OCI-LY7 (cell line): ENCODE results near the gene YIPF4. TPM values are rescaled to one million over a fixed set of nuclear protein-coding genes. Genes with fewer than 3 reads are reported as not detected.
"Not testable (repeated sequence)": the region's sequence is repeated elsewhere in the genome, so short reads cannot be mapped to it uniquely, and the experiment has no call there.

Source experiments
- BruUV-seq: library from RNA; stranded (reverse); fragments of 400-500 nt; replicated peaks from 2 replicates; lab custom pipeline; 2021; lab: Mats Ljungman, UMichigan
- CTCF ChIA-PET: fragments of 300-600 bp; sonication (Branson Sonifier 250); formaldehyde crosslinking; loops from one replicate; lab custom pipeline; 2022; ENCODE audit warnings: antibody characterized with exemption; ENCODE audit not compliant: unreplicated experiment; lab: Charles Lee
- POLR2A ChIA-PET: fragments of 300-600 bp; sonication (Branson Sonifier 250); formaldehyde crosslinking; loops from one replicate; lab custom pipeline; 2022; ENCODE audit warnings: antibody characterized with exemption; lab: Charles Lee
- DNase-seq: peaks from one replicate; pipeline ENCODE4 v3.0.0-alpha.2; 2015; ENCODE audit warnings: low spot score
- H2AFZ ChIP-seq: fragments of 200-600 bp; sonication (generic), shearing (Covaris generic); 2 replicates; pipeline ENCODE4 v1.6.1; 2014; ENCODE audit warnings: mild to moderate bottlenecking, antibody characterized with exemption, low read length, moderate library complexity
- H3K27ac ChIP-seq: fragments of 200-600 bp; sonication (generic); 2 replicates; pipeline ENCODE4 v1.5.1; 2014; ENCODE audit warnings: mixed run types, low read depth, mild to moderate bottlenecking, moderate library complexity, low read length, inconsistent platforms; ENCODE audit not compliant: poor library complexity, severe bottlenecking
- H3K36me3 ChIP-seq: fragments of 200-600 bp; sonication (generic); 2 replicates; pipeline ENCODE4 v1.6.1; 2014; ENCODE audit warnings: mild to moderate bottlenecking, antibody characterized with exemption, low read length, moderate library complexity, mixed read lengths; ENCODE audit not compliant: insufficient read depth
- H3K4me1 ChIP-seq: fragments of 200-600 bp; sonication (generic); 2 replicates; pipeline ENCODE4 v1.5.1; 2014; ENCODE audit warnings: mild to moderate bottlenecking, low read length; ENCODE audit not compliant: insufficient read depth, poor library complexity, severe bottlenecking
- H3K4me2 ChIP-seq: fragments of 200-600 bp; sonication (generic); 2 replicates; pipeline ENCODE4 v1.6.1; 2014; ENCODE audit warnings: mild to moderate bottlenecking, low read length
- H3K4me3 ChIP-seq: fragments of 200-600 bp; sonication (generic); 2 replicates; pipeline ENCODE4 v1.5.1; 2014; ENCODE audit warnings: mild to moderate bottlenecking, low read depth, low read length; ENCODE audit not compliant: poor library complexity, severe bottlenecking
- H3K79me2 ChIP-seq: fragments of 200-600 bp; sonication (generic); 2 replicates; pipeline ENCODE4 v1.6.1; 2016; ENCODE audit warnings: low read depth, mild to moderate bottlenecking, low read length, moderate library complexity, mixed read lengths; ENCODE audit not compliant: insufficient read depth
- H3K9me2 ChIP-seq: fragments of 200-600 bp; sonication (generic); 2 replicates; pipeline ENCODE4 v1.6.1; 2016; ENCODE audit warnings: mild to moderate bottlenecking, low read length, mixed read lengths; ENCODE audit not compliant: insufficient read depth
- H3K9me3 ChIP-seq: fragments of 200-600 bp; sonication (generic); 2 replicates; pipeline ENCODE4 v1.6.1; 2014; ENCODE audit warnings: mild to moderate bottlenecking, mixed run types, low read length, mixed read lengths
- H4K20me1 ChIP-seq: fragments of 200-600 bp; sonication (generic); 2 replicates; pipeline ENCODE4 v1.6.1; 2014; ENCODE audit warnings: mild to moderate bottlenecking, antibody characterized with exemption, low read length, moderate library complexity, mixed read lengths; ENCODE audit not compliant: insufficient read depth
- CTCF ChIP-seq: fragments of 200-600 bp; sonication (generic); conservative IDR thresholded peaks from 2 replicates; pipeline ENCODE4 v1.5.1; 2014; ENCODE audit warnings: mild to moderate bottlenecking, antibody characterized with exemption, low read length, moderate library complexity, mixed read lengths
- EZH2phosphoT487 ChIP-seq: fragments of 200-600 bp; sonication (generic); IDR thresholded peaks from 2 replicates; pipeline ENCODE4 v1.6.1; 2018; ENCODE audit warnings: low read depth, borderline replicate concordance, mild to moderate bottlenecking, mixed run types, antibody characterized with exemption, low read length, moderate library complexity, mixed read lengths
- intact Hi-C: fragments of 100-400 bp; cut with micrococcal nuclease; formaldehyde crosslinking; loops from one replicate; pipeline ENCODE4 v1.10.0; 2022; ENCODE audit not compliant: unreplicated experiment
- total RNA-seq, 2 experiments: library from RNA; depleted of rRNA in 1 of 2; stranded (reverse); fragments of >200 nt in 1 of 2; shearing (Covaris generic) in 1 of 2; gene quantifications; 2 replicates each; pipeline ENCODE4 v1.2.3, GENCODE V29; 2014 to 2022

The YIPF4 gene
- total RNA-seq, 2 experiments from 2014 or later: 8.6 to 29.6 TPM

- no peak for DNase-seq
- Histone ChIP-seq H4K20me1 (no peaks in the 10 kb centered on the region), H3K9me2 (no peaks in the 10 kb centered on the region), H3K27ac (no peak overlapping the region), H3K4me1 (no peaks in the 10 kb centered on the region), H3K9me3 (no peaks in the 10 kb centered on the region), H3K36me3 (no peaks in the 10 kb centered on the region), H3K79me2 (no peaks in the 10 kb centered on the region), H2AFZ (no peak overlapping the region), H3K4me3 (no peak overlapping the region), H3K4me2 (no peak overlapping the region)
- intact Hi-C loops: no loop called here
- TF ChIP-seq CTCF (no peak), EZH2phosphoT487 (no peak)
- BruUV-seq: no TSS peak
- ChIA-PET POLR2A (interaction anchor here (0.6 kb wide), 1 partner anchor 50 kb away, joined by 3 read pairs; no protein-coding TSS in a partner anchor), CTCF (no interaction called here)
Measured at GRCh38 chr2:32330136-32330535, 52.4 kb downstream of the YIPF4 start.

GRCh38 chr2:32342801-32343200 lies 65.1 kb downstream of the YIPF4 start:
- H3K9me3 ChIP-seq: no peaks in the 10 kb centered on the region
- no peaks in the 10 kb centered on the region for H4K20me1 ChIP-seq
- H3K9me2 ChIP-seq: no peaks in the 10 kb centered on the region
- TF ChIP-seq CTCF (no peak), EZH2phosphoT487 (no peak)
- BruUV-seq: no TSS peak
- H3K4me3 ChIP-seq: no peak overlapping the region
- no peaks in the 10 kb centered on the region for H3K36me3 ChIP-seq
- H3K79me2 ChIP-seq: no peaks in the 10 kb centered on the region
- ChIA-PET CTCF (no interaction called here), POLR2A (no interaction called here)
- no peaks in the 10 kb centered on the region for H3K4me1 ChIP-seq
- intact Hi-C loops: no loop called here
- no peak overlapping the region for H2AFZ ChIP-seq
- DNase-seq: no peak
- H3K4me2 ChIP-seq: no peak overlapping the region
- H3K27ac ChIP-seq: no peak overlapping the region

GRCh38 chr2:32350797-32351196 lies 73.1 kb downstream of the YIPF4 start:
- H2AFZ ChIP-seq, H3K4me2 ChIP-seq, H3K36me3 ChIP-seq, H3K4me3 ChIP-seq, CTCF ChIA-PET, BruUV-seq, H3K9me2 ChIP-seq, DNase-seq, POLR2A ChIA-PET, H4K20me1 ChIP-seq, H3K79me2 ChIP-seq, intact Hi-C loops, H3K4me1 ChIP-seq, H3K9me3 ChIP-seq, H3K27ac ChIP-seq: not testable (repeated sequence)
